Progenitor cell of endocrine pancreas (in vitro differentiated cells): ENCODE data around the gene LRP1B. TPM values are rescaled to one million over a fixed set of nuclear protein-coding genes. Genes with fewer than 3 reads are reported as not detected.

Source experiments
- DNase-seq: peaks from one replicate; pipeline ENCODE4 v3.0.0; 2021; ENCODE audit warnings: low spot score; ENCODE audit not compliant: unreplicated experiment
- H3K27ac Mint-ChIP-seq: 2 replicates; pipeline ENCODE4 v1.8.0; 2021; ENCODE audit warnings: mild to moderate bottlenecking, moderate library complexity, mixed read lengths
- H3K27me3 Mint-ChIP-seq: 2 replicates; pipeline ENCODE4 v1.8.0; 2021; ENCODE audit warnings: mixed read lengths
- H3K36me3 Mint-ChIP-seq: 2 replicates; pipeline ENCODE4 v1.8.0; 2022; ENCODE audit warnings: mixed read lengths; ENCODE audit not compliant: insufficient read depth
- H3K4me1 Mint-ChIP-seq: 2 replicates; pipeline ENCODE4 v1.8.0; 2021; ENCODE audit warnings: low read depth, mixed read lengths
- H3K4me3 Mint-ChIP-seq: 2 replicates; pipeline ENCODE4 v1.8.0; 2021; ENCODE audit warnings: low read depth, mild to moderate bottlenecking, moderate library complexity, mixed read lengths
- H3K9me3 Mint-ChIP-seq: 2 replicates; pipeline ENCODE4 v1.8.0; 2021; ENCODE audit warnings: low read depth, mixed read lengths
- total RNA-seq: library from RNA; stranded (reverse); gene quantifications from 2 replicates; pipeline ENCODE4 v1.2.1, GENCODE V29; 2021
- TF ChIP-seq, protein P1 (sequence below): fragments of 200-600 bp; sonication (generic); IDR thresholded peaks from one replicate; pipeline ENCODE4 v1.5.0; 2021; ENCODE audit warnings: antibody characterized with exemption, mild to moderate bottlenecking; ENCODE audit not compliant: unreplicated experiment

The LRP1B gene
- total RNA-seq, 1 donor from 2014 or later = 0.57 TPM

- H3K9me3 Mint-ChIP-seq = no peaks in the 10 kb centered on the region
- H3K27ac Mint-ChIP-seq = no peak overlapping the region
- no peaks in the 10 kb centered on the region for H3K27me3 Mint-ChIP-seq
- H3K4me1 Mint-ChIP-seq = no peaks in the 10 kb centered on the region
- no peaks in the 10 kb centered on the region for H3K36me3 Mint-ChIP-seq
- no peak overlapping the region for H3K4me3 Mint-ChIP-seq
- no peak for DNase-seq
- TF ChIP-seq, protein P1, sequence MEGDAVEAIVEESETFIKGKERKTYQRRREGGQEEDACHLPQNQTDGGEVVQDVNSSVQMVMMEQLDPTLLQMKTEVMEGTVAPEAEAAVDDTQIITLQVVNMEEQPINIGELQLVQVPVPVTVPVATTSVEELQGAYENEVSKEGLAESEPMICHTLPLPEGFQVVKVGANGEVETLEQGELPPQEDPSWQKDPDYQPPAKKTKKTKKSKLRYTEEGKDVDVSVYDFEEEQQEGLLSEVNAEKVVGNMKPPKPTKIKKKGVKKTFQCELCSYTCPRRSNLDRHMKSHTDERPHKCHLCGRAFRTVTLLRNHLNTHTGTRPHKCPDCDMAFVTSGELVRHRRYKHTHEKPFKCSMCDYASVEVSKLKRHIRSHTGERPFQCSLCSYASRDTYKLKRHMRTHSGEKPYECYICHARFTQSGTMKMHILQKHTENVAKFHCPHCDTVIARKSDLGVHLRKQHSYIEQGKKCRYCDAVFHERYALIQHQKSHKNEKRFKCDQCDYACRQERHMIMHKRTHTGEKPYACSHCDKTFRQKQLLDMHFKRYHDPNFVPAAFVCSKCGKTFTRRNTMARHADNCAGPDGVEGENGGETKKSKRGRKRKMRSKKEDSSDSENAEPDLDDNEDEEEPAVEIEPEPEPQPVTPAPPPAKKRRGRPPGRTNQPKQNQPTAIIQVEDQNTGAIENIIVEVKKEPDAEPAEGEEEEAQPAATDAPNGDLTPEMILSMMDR = no peak
Measured at GRCh38 chr2:142076317-142076716, 54.5 kb downstream of the LRP1B start.

DNA sequence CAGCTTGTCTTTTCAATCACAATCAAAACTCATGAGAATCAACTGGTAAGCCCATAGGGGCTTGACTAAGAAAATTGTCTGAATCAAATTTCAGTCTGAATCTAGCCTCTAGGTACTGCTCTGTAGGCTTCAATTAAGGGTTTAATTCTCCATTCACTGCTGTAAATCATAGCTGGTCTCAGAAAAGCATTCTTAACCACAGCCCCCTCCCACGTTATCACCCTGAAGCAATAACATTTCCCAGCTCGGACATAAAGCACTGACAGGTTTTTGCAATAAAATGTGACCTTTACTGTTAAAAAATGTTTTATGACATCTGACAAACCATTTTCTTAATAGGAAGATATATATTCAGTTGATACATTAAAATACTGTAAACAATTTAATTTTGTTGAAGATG is 55.0 kb downstream of the LRP1B start:
- H3K36me3 Mint-ChIP-seq = no peaks in the 10 kb centered on the region
- no peak overlapping the region for H3K4me3 Mint-ChIP-seq
- TF ChIP-seq, protein P1 = no peak
- H3K4me1 Mint-ChIP-seq = no peaks in the 10 kb centered on the region
- no peaks in the 10 kb centered on the region for H3K9me3 Mint-ChIP-seq
- no peaks in the 10 kb centered on the region for H3K27me3 Mint-ChIP-seq
- DNase-seq = no peak
- H3K27ac Mint-ChIP-seq = no peak overlapping the region

DNA sequence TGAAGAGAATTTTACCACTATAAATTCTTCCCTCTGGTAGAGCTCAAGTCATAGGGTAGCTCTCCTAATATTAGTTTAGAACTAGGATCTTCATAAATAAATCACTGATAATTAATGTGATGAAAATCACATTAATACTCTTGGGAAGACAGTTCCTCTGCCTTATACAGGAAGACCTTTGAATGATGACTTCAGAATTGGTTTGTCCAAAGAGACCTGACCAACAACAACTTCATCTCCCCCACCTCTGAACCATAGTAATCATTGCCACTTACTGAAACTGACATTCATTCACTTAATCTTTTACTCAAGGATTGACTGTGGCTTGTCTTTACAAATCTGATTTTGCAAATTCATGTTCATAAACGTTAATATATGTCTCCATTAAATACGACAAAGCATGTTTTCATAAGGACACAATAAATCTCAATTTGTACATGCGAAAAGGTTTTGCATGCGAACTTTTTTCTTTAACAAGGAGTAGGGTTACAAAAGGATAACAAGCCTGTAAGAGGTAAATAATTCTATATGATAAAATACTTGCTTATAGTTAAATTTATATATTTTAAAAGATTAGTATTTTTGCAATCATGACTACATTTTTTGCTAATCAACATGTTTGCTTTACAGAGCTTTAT is 61.4 kb downstream of the LRP1B start:
- Mint-ChIP-seq H3K4me1 (peaks cover 2% of the 10 kb centered on the region), H3K27ac (no peak overlapping the region), H3K36me3 (no peaks in the 10 kb centered on the region), H3K9me3 (no peaks in the 10 kb centered on the region), H3K27me3 (no peaks in the 10 kb centered on the region), H3K4me3 (no peak overlapping the region)
- no peak for DNase-seq
- TF ChIP-seq, protein P1 = no peak

GRCh38 chr2:142065700-142066099 is 65.1 kb downstream of the LRP1B start:
- H3K36me3 Mint-ChIP-seq = no peaks in the 10 kb centered on the region
- no peaks in the 10 kb centered on the region for H3K27me3 Mint-ChIP-seq
- no peak for DNase-seq
- TF ChIP-seq, protein P1 = no peak
- no peak overlapping the region for H3K27ac Mint-ChIP-seq
- H3K9me3 Mint-ChIP-seq = no peaks in the 10 kb centered on the region
- H3K4me1 Mint-ChIP-seq = peaks cover 2% of the 10 kb centered on the region
- no peak overlapping the region for H3K4me3 Mint-ChIP-seq

GRCh38 chr2:142065156-142065555 is 65.7 kb downstream of the LRP1B start:
- H3K4me1 Mint-ChIP-seq = peaks cover 2% of the 10 kb centered on the region
- TF ChIP-seq, protein P1 = no peak
- H3K36me3 Mint-ChIP-seq = no peaks in the 10 kb centered on the region
- H3K27ac Mint-ChIP-seq = no peak overlapping the region
- H3K27me3 Mint-ChIP-seq = no peaks in the 10 kb centered on the region
- H3K9me3 Mint-ChIP-seq = no peaks in the 10 kb centered on the region
- H3K4me3 Mint-ChIP-seq = no peak overlapping the region
- no peak for DNase-seq
